B cell (primary cell): ENCODE results near the gene IL1R2.

Experiments used
- EZH2 ChIP-seq: IDR thresholded peaks from 2 replicates; pipeline ENCODE4 v1.6.1; 2012; ENCODE audit warnings: borderline replicate concordance, low read depth, mild to moderate bottlenecking, moderate library complexity, low read length; ENCODE audit not compliant: insufficient read depth, poor library complexity, severe bottlenecking
- TF ChIP-seq, protein P1 (sequence below): fragments of 200-600 bp; IDR thresholded peaks from one replicate; pipeline ENCODE4 v1.8.0; 2022; ENCODE audit warnings: antibody characterized with exemption, mild to moderate bottlenecking

DNA sequence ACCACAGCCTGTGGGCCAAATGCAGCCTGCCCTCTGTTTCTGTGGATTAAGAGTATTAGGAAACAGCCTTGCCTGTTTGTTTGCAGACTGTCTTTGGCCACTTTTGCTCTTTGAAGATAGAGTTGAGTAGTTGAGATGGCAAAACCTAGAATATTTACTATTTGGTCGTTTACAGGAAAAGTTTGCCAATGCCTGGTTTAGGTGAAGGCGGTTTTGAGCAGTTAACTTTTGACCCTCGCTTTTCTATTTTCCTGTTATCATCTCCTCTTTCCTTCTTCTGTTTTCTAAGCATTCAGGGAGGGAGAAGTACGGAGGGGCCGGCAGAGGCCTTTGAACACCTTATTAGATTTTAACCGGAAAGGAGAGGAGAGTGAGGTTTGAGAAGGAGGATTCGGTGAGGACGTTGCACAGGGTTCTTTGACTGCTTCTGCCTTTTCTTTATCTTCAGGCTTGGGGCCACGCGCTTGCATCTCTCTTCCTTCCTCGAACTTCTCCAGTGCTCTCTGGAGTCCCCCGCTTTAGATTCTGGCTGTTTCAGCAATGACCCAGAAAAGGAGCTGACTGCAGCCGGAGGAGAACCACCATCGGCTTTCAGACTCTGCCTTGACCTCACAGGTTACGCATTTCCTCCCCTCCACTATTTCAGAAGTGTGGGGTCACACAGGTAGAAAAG is 39.2 kb downstream of the IL1R2 start:
- TF ChIP-seq, protein P1, sequence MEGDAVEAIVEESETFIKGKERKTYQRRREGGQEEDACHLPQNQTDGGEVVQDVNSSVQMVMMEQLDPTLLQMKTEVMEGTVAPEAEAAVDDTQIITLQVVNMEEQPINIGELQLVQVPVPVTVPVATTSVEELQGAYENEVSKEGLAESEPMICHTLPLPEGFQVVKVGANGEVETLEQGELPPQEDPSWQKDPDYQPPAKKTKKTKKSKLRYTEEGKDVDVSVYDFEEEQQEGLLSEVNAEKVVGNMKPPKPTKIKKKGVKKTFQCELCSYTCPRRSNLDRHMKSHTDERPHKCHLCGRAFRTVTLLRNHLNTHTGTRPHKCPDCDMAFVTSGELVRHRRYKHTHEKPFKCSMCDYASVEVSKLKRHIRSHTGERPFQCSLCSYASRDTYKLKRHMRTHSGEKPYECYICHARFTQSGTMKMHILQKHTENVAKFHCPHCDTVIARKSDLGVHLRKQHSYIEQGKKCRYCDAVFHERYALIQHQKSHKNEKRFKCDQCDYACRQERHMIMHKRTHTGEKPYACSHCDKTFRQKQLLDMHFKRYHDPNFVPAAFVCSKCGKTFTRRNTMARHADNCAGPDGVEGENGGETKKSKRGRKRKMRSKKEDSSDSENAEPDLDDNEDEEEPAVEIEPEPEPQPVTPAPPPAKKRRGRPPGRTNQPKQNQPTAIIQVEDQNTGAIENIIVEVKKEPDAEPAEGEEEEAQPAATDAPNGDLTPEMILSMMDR = no peak
- TF ChIP-seq EZH2 = no peak
